MG63 (cell line): ENCODE data around the gene GRN. TPM values are rescaled to one million over a fixed set of nuclear protein-coding genes. Genes with fewer than 3 reads are reported as not detected.

Experiments
- DNase-seq: peaks from one replicate; pipeline ENCODE4 v3.0.0-alpha.2; 2020
- H3K27me3 ChIP-seq: fragments of 250-450 bp; sonication (Bioruptor Pico); 2 replicates; pipeline ENCODE4 v1.5.1; 2020; ENCODE audit warnings: mild to moderate bottlenecking, moderate library complexity
- H3K36me3 ChIP-seq: fragments of 250-450 bp; sonication (Bioruptor Pico); 2 replicates; pipeline ENCODE4 v1.5.1; 2020; ENCODE audit warnings: mild to moderate bottlenecking, moderate library complexity
- H3K4me3 ChIP-seq: fragments of 250-450 bp; sonication (Bioruptor Pico); 2 replicates; pipeline ENCODE4 v1.5.1; 2020; ENCODE audit warnings: mild to moderate bottlenecking, moderate library complexity
- H3K9me3 ChIP-seq: fragments of 250-450 bp; sonication (Bioruptor Pico); 2 replicates; pipeline ENCODE4 v1.5.1; 2020; ENCODE audit warnings: mild to moderate bottlenecking, moderate library complexity
- total RNA-seq: library from RNA; depleted of rRNA; stranded (reverse); fragments of >200 nt; shearing (Covaris generic); gene quantifications from 2 replicates; pipeline ENCODE4 v1.2.3, GENCODE V29; 2014; ENCODE audit warnings: low replicate concordance; rRNA removed

Gene GRN
- total RNA-seq, result 109 and 170 TPM in 2 replicates

DNA sequence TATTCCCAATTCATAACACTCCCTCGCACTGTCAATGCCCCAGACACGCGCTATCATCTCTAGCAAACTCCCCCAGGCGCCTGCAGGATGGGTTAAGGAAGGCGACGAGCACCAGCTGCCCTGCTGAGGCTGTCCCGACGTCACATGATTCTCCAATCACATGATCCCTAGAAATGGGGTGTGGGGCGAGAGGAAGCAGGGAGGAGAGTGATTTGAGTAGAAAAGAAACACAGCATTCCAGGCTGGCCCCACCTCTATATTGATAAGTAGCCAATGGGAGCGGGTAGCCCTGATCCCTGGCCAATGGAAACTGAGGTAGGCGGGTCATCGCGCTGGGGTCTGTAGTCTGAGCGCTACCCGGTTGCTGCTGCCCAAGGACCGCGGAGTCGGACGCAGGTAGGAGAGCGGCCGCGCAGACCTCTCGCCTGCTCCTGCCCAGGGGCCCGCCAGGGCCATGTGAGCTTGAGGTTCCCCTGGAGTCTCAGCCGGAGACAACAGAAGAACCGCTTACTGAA lies at the start of gene GRN:
TSS of gene GRN (plus strand) at position 364 of the 515 bp plus-strand sequence. CDS start 3,863 bp downstream, outside the sequence.
- Histone ChIP-seq H3K9me3 (no peaks in the 10 kb centered on the region), H3K27me3 (no peaks in the 10 kb centered on the region), H3K4me3 (peak within 1 kb of the TSS; percentile 70), H3K36me3 (no peaks in the 10 kb centered on the region)
- peak; percentile 95 for DNase-seq

DNA sequence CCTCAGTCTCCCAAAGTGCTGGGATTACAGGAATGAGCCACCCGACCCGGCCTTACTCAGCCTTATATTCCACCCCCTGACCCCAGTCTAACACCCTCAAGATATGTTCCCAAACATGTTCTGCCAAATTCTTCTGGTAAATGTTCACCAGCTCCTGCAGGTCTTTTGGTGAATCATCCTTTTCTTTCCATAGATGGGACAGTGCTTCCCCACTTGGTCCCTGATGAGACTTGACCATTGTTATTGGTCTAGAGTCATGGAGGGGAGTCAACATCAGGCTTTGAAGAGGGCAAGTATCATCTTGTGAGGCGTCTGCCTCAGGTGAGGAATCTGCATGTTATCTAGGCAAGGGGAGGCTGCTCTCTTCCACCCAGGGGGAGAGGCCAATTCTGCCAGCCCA lies 47.1 kb upstream of the GRN start:
- H3K9me3 ChIP-seq, result no peaks in the 10 kb centered on the region
- peaks cover 3% of the 10 kb centered on the region; the same call in 1 of the 2 replicates for H3K27me3 ChIP-seq
- no peak overlapping the region for H3K4me3 ChIP-seq
- no peak for DNase-seq
- no peaks in the 10 kb centered on the region for H3K36me3 ChIP-seq

DNA sequence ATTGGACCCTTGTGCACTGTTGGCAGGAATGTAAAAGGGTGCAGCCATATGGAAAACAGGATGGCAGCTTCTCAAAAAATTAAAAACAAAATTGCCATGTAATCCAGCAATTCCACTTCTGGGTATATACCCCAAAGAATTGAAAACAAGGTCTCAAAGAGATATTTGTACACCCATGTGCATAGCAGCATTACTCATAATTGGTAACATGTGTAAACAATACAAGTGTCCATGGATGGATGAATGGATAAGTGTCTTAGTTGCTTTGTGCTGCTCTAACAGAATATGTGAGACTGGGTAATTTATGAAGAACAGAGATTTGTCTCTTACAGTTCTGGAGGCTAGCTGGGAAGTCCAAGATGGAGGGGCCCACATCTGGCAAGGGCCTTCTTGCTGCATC lies 40.5 kb upstream of the GRN start:
- no peak overlapping the region for H3K4me3 ChIP-seq
- no peaks in the 10 kb centered on the region for H3K9me3 ChIP-seq
- DNase-seq, result no peak
- peaks cover 14% of the 10 kb centered on the region for H3K27me3 ChIP-seq
- no peaks in the 10 kb centered on the region for H3K36me3 ChIP-seq

DNA sequence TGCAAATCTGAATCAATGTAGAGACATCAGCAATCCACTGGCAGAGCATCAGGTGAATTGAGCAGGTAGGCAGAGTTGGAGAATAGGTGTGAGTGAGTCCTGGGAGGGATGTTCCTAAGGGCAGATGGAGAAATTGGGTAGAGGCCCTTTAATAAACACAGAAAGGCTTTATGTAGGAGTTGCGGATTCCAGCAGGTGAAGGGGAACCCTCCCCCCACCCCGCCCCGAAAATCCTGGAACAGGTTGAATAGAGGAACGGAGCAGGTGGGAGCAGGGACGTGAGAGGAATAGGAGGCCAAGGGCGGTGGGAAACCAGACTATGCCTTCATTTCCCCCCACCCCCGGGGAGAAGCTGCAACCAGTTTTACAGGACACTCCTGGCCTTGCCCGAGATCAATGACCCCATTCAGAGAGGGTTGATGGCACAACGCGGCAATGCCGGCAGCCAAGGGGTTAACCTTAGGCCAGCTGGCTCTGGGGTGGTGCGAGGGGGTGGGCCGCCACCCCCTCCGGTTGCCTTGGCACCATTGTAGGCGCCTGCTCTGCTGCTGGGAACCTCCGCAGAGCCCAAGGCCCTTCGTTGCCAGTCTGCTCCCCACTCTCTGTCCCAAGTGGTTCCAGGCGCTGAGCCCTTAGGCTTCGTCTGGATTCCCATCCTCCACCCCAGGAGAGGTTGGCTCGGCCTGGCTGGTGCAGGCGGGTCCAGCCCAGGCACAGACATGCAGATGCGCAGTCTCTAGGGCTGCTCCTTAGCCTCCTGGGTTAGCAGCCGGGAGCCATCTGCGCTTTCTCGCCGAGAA lies 37.5 kb upstream of the GRN start:
- H3K9me3 ChIP-seq, result no peaks in the 10 kb centered on the region
- H3K27me3 ChIP-seq, result peaks cover 11% of the 10 kb centered on the region
- H3K36me3 ChIP-seq, result no peaks in the 10 kb centered on the region
- H3K4me3 ChIP-seq, result no peak overlapping the region
- DNase-seq, result peak; percentile 46

DNA sequence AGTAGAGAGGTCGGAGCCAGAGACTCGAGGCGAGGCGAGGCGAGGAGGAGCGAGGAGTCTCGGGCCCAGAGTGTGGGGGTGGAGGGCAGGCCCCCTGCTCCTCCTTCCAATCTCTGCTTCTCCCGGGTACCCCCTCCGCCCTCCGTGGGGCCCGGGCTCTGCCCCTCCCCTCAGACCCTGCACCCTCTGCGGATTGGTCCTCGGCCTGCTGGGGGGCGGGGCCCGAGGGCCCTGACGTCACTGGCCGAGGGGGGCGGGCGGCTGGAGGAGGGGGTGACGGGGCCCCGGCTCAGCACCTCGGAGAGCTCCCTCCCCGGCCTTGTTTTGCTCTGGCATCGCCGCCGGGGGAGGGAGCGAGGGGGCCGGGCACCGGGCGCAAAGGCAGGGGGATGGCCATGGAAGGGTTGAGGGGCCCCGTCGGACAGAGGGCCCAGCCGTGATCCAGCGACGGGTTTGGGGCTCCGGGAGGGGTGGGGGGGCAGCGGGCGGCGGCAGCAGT lies 36.7 kb upstream of the GRN start, which contains the start of gene RUNDC3A:
TSS of gene RUNDC3A (plus strand) at position 282 of the 499 bp plus-strand sequence. CDS start 232 bp downstream, outside the sequence.
- Histone ChIP-seq H3K36me3 (no peaks in the 10 kb centered on the region), H3K4me3 (peak within 1 kb of the TSS; percentile 41), H3K9me3 (no peaks in the 10 kb centered on the region), H3K27me3 (peaks cover 11% of the 10 kb centered on the region)
- DNase-seq, result peak; percentile 80

DNA sequence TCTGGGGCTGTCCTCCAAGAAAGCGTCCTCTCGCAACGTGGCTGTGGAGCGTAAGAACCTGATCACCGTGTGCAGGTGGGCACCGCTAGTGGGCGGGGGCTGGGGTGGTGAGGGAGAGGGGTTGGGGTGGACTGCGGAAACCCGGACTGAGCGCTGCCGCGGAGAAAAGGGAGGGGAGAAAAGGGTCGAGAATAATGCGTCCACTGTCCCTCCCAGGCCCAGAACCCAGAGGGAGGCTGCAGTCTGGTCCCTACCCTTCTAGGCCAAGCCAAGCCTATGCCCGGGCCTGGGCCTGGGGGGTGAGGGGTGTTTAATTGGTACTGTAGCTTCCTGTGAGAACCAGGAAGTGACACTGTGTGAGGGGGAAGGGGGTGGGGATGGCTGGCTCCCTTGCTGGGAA lies 36.2 kb upstream of the GRN start:
- no peak overlapping the region for H3K4me3 ChIP-seq
- H3K36me3 ChIP-seq, result no peaks in the 10 kb centered on the region
- H3K9me3 ChIP-seq, result no peaks in the 10 kb centered on the region
- no peak for DNase-seq
- H3K27me3 ChIP-seq, result peaks cover 11% of the 10 kb centered on the region

DNA sequence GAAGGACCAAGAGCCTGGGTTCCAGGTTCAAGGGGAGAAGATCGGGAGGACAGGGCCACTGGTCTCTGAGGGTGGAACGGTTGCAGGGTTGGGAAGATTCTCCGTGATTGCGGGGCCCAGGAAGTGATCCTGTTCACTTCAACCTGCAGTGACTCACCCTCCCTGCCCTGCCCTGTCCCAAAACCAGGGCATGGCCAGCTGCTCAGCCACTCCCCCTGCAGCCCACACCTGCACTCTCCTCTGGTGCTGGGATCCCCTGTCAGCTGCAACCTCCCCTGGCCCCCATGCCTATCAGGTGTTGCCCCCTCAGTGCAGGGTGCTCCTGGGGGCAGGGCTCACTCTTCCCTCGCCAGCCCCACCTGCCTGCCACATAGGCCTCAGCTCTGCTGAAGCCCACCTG lies 35.6 kb upstream of the GRN start:
- H3K9me3 ChIP-seq, result no peaks in the 10 kb centered on the region
- no peak for DNase-seq
- H3K27me3 ChIP-seq, result peaks cover 16% of the 10 kb centered on the region
- no peaks in the 10 kb centered on the region for H3K36me3 ChIP-seq
- H3K4me3 ChIP-seq, result no peak overlapping the region

DNA sequence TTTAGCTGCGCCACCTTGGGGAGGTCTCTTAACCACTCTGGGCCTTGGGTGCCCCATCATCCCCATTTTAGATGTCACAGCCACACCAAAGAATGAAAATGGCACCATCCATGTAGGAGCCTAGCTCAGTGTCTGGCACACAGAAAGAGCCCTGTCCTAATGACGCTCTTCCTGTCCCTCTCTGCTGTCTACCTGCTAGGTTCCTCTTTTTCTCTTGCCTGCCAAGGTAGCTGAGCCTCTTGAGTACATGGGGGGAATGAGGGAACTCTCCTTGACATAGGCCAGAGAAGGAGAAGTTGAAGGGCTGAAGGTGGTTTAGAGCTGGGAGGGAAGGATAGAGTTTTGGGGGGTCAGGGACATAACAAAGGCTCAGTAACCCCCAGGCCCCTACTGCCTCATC lies 34.9 kb upstream of the GRN start:
- Histone ChIP-seq H3K4me3 (no peak overlapping the region), H3K9me3 (no peaks in the 10 kb centered on the region), H3K36me3 (no peaks in the 10 kb centered on the region), H3K27me3 (peaks cover 21% of the 10 kb centered on the region)
- DNase-seq, result no peak

DNA sequence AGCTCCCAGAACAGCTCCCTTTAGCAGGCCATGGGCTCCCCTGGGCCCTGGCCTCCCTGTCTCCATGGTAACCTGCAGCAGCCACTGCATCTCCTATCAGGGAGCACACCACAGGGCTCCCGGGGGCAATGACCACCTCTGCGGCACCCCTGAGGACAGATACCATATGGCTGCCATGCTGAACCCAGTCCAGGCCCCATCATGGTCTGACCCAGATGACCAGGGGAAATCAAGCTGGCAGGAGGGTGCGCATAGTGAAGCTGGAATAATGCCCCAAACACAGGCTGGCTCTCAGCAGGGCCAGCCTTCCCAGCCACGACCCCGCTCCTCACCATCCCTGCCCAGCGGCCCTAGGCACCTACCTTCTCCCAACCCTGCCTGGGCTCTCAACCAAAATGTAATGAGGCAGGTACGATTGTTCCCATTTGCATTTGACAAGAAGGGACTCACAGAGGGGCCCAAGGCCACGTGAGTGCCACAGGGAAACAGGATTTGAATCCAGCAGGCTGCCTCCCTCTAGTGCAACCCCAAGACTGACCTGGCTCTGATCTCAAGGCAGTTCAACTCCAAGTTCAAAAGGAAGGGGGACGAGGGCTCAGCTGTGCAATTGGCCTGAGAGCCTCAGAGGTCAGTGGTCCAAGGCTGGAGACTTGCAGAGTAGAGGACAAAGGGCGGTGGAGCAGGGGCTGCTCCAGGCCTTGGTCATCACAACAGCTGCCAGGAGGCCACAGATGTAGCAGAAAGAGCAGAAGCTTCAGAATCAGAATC lies 34.3 kb upstream of the GRN start:
- Histone ChIP-seq H3K4me3 (no peak overlapping the region), H3K27me3 (peaks cover 26% of the 10 kb centered on the region), H3K36me3 (no peaks in the 10 kb centered on the region), H3K9me3 (no peaks in the 10 kb centered on the region)
- no peak for DNase-seq

DNA sequence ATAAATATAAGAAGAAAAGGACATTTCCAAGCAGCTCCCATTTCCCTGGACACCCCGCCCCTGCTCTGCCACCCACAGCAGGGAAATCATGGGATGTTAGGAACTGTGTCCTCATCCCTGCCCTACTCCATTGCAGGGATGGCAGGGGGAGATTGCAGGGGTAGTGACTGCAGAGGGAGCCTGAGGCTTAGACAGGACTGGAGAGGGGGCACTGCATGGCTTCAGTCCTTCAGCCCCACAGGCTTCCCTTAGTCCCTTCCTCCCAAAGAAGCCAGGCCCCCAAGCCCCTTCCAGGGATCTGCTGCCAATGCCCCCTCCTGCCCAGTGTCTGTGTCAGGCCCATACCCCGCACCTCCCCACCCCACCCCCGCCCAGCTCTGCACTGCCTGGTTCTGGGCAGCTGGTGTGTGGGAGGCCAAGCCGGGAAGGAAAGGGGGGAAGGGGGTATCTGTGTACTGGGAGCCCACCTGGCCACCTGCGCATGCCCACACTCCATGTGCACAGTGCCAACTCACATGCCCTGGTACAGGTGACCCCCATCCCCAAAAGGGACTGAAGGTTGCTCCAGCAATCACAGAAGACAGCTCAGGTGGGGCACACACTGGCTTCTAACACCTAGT lies 33.4 kb upstream of the GRN start:
- no peaks in the 10 kb centered on the region for H3K9me3 ChIP-seq
- no peak overlapping the region for H3K4me3 ChIP-seq
- peaks cover 32% of the 10 kb centered on the region for H3K27me3 ChIP-seq
- H3K36me3 ChIP-seq, result no peaks in the 10 kb centered on the region
- DNase-seq, result no peak

DNA sequence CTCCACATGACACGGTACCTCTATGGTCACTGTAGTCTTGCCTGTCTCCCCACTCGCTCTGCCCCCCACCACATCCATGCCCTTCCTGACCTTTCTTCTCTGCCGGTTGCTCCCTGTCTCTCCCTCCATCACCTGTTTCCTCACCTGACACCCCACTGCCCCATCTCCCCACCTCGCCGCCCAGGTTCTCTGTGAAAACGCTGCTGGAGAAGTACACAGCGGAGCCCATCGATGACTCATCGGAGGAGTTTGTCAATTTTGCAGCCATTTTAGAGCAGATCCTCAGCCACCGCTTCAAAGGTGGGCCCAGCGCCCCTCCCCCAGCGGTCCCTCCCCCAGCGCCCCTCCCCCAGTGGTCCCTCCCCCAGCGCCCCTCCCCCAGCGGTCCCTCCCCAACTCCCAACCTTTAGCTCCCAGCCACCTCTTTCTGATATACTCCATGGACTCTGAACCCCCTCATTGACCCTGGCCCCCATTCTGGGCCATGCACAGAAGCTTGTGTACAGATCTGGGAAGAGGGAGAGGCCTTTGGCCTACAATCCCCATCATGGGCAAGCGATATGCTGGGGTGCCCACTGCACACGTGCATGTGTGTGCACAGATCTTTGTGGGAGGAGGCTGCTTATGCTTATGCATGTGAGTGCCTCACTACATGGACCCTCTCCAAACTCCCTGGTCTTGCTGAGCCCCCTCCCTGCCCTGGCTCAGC lies 32.6 kb upstream of the GRN start:
- no peak for DNase-seq
- no peaks in the 10 kb centered on the region for H3K9me3 ChIP-seq
- H3K4me3 ChIP-seq, result no peak overlapping the region
- no peaks in the 10 kb centered on the region for H3K36me3 ChIP-seq
- H3K27me3 ChIP-seq, result peaks cover 23% of the 10 kb centered on the region

DNA sequence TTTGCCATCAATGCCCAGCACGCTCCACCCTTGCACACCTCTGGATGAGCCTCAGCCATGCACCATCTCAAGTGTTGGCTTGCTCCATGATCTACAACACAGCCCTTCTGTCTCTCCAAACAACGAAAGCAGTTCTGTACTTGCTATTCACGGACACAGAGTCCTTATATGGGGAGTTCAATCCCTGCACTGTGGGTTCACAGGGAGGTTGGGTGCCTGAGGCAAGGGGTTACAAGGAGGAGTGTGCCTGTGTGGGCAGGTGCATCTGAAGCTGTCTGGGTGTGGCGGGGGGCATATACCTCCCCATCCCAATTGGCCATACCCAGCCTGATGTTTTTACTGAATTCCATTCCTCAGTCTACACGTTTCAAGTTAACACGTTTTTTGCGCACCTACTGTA lies 31.1 kb upstream of the GRN start:
- Histone ChIP-seq H3K36me3 (no peaks in the 10 kb centered on the region), H3K27me3 (peaks cover 22% of the 10 kb centered on the region), H3K4me3 (no peak overlapping the region), H3K9me3 (no peaks in the 10 kb centered on the region)
- no peak for DNase-seq

DNA sequence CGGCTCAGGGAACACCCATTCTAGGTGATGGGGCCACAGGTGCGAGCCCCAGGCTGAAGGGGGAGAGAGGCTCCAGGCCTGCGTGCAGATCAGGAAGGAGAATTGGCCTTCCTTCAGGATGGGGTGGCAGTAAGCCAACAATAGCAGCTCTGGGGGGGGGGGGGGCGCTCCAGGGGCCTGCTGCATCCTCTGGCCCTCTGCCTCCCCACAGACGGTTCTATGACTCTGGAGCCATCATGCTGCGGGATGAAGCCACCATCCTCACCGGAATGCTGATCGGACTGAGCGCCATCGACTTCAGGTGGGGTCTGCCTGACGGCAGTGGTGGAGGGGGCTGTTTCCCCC lies 30.6 kb upstream of the GRN start:
- Histone ChIP-seq H3K4me3 (no peak overlapping the region), H3K9me3 (no peaks in the 10 kb centered on the region), H3K36me3 (peaks cover 3% of the 10 kb centered on the region), H3K27me3 (peaks cover 22% of the 10 kb centered on the region)
- no peak for DNase-seq

DNA sequence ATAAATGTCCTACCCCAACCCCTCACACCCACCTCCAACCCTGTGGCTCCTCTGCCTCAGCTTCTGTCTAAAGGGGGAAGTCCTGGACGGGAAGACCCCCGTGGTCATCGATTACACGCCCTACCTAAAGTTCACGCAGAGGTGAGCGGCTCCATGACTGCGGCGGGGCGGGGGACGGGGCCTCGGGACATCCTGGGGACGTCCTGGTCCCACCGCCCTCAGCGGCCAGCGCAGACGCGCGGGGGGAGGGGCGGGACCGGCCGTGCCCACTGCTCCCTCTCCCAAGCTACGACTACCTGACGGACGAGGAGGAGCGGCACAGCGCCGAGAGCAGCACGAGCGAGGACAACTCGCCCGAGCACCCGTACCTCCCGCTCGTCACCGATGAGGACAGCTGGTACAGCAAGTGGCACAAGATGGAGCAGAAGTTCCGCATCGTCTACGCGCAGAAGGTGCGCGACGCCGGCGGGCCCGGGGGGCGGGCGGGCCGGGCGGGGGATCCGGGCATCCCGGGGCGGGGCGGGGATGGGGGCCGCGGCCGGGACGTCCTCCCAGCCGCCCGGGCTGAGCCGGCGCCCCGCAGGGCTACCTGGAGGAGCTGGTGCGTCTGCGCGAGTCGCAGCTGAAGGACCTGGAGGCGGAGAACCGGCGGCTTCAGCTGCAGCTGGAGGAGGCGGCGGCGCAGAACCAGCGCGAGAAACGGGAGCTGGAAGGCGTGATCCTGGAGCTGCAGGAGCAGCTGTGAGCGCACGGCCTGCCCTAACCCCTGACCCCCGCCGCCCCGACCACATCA lies 30.0 kb upstream of the GRN start:
- H3K4me3 ChIP-seq, result no peak overlapping the region
- DNase-seq, result peak; percentile 28
- peaks cover 22% of the 10 kb centered on the region for H3K27me3 ChIP-seq
- H3K9me3 ChIP-seq, result no peaks in the 10 kb centered on the region
- H3K36me3 ChIP-seq, result peaks cover 8% of the 10 kb centered on the region

DNA sequence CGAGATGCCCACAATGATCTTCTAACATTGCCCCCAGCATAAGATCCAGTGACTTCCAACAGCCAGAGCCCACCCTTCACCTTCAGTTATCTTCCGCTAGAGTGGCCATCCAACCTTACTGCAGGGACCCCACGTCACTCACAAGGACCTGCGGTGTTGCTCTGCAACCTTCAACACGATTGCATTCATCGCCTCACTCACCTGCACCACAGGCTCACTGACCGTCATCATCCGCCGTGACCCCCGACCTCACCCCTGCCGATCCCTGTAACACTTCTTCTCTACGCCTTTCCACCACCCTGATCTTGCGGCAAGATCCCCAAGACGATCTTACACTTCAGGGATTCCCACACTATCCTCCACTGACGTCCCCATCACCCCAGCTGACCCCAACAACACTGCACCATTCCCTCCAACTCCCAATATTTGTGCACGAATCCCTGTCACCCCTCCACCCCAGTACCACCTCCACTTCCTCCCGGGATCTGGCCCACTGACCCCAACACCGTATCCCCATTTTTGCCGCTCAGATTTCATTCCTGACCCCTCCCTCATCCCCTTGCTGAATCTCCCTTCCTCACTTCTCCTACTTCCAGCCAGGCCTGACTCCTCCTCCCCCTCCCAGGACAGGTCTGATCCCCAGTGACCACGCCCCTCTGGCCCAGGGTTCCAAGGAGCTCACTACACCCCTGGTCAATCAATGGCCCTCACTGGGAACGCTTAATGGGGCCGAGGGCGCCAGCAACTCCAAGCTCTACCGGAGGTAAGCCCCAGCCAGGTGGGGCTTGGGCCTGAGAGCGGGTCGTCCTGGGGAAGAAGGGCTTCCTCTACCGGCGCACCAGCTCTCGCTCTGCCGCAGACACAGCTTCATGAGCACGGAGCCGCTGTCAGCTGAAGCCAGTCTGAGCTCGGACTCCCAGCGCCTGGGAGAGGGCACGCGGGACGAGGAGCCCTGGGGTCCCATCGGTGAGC lies 29.1 kb upstream of the GRN start:
- no peak overlapping the region for H3K4me3 ChIP-seq
- no peak for DNase-seq
- H3K36me3 ChIP-seq, result peaks cover 18% of the 10 kb centered on the region
- H3K9me3 ChIP-seq, result no peaks in the 10 kb centered on the region
- peaks cover 22% of the 10 kb centered on the region for H3K27me3 ChIP-seq
